ENCODE data around the gene NDUFS8. TPM values are rescaled to one million over a fixed set of nuclear protein-coding genes. Genes with fewer than 3 reads are reported as not detected.

NDUFS8 gene
- total RNA-seq, 2 experiments from 2014 or later = 109 to 126 TPM

- H3K9me3 Mint-ChIP-seq = no peaks in the 10 kb centered on the region
- H3K4me1 Mint-ChIP-seq = no peaks in the 10 kb centered on the region
- DNase-seq = no peak
- H3K4me3 Mint-ChIP-seq = no peak overlapping the region
- no peak overlapping the region for H3K27ac Mint-ChIP-seq
- H3K27me3 Mint-ChIP-seq = no peaks in the 10 kb centered on the region
- peaks cover 5% of the 10 kb centered on the region for H3K36me3 Mint-ChIP-seq
These were observed 27.3 kb downstream of the NDUFS8 start for GRCh38 chr11:68057807-68058206.

- no peak for DNase-seq
- H3K27me3 Mint-ChIP-seq = no peaks in the 10 kb centered on the region
- H3K9me3 Mint-ChIP-seq = no peaks in the 10 kb centered on the region
- no peak overlapping the region for H3K4me3 Mint-ChIP-seq
- H3K4me1 Mint-ChIP-seq = no peaks in the 10 kb centered on the region
- H3K36me3 Mint-ChIP-seq = peaks cover 10% of the 10 kb centered on the region
- H3K27ac Mint-ChIP-seq = no peak overlapping the region
These were observed 31.0 kb downstream of the NDUFS8 start for GRCh38 chr11:68061508-68061907.

DNA sequence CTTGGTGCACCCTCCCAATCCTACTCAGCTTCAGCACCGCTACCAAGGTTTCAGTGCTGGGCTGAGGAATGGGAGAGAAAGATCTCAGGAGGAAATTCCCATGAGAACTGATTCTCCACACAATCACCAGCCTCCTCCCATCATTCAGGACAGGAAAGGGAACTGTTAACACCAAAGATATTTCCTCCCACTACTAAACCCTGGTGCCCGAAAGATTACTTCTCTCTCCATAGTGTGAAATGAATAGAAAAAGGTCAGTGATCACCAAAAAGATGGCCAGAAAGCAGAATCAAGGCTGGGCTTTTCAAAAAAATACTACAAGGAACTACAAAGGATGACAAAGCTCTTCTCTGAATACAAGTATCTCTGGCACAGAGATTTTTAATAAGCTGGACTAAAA lies 34.4 kb downstream of the NDUFS8 start:
- Mint-ChIP-seq H3K4me3 (no peak overlapping the region), H3K9me3 (no peaks in the 10 kb centered on the region), H3K4me1 (no peaks in the 10 kb centered on the region), H3K27me3 (no peaks in the 10 kb centered on the region), H3K36me3 (peaks cover 15% of the 10 kb centered on the region), H3K27ac (no peak overlapping the region)
- no peak for DNase-seq

DNA sequence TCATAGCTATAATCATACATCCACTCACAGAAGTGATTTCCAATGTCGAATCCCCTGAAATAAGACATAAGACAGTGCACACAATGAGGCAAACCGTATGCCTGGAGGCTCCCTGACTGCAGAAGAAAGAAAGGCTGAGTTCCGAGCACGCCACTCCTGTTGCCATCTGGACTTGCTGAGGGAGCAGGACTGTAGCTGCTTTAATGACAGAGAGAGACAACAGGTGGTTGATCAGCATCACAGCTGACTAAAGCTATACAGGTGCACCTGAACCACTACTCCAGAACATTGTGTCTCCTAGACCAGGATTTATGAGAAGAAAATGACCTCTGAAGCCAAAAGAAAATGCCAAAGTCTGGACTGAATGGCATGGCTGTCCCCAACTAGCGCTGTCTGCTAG lies 35.4 kb downstream of the NDUFS8 start:
- DNase-seq = no peak
- Mint-ChIP-seq H3K9me3 (no peaks in the 10 kb centered on the region), H3K4me3 (no peak overlapping the region), H3K27me3 (no peaks in the 10 kb centered on the region), H3K4me1 (no peaks in the 10 kb centered on the region), H3K27ac (no peak overlapping the region), H3K36me3 (peaks cover 11% of the 10 kb centered on the region)

DNA sequence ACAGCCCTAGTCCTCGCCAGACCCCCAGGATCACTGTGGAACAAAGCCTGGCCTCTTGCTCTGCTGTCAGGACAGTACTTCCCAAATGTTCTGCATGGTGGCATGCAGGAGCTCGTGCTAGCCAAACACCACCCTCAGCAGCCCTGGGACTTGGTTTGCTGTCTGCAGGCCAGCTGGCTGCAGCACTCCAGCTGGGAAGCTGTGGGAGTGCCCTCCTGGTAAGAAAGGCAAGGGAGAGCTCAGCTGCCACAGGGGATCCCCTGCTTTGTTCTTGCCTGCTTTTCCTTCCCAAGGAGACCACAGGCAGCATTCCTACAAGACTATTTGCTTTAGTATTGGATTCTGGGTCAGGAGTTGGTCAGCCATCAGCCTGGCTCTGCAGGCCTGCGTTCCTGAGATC lies 36.3 kb downstream of the NDUFS8 start:
- Mint-ChIP-seq H3K9me3 (no peaks in the 10 kb centered on the region), H3K36me3 (peaks cover 9% of the 10 kb centered on the region), H3K4me3 (no peak overlapping the region), H3K27ac (no peak overlapping the region), H3K4me1 (no peaks in the 10 kb centered on the region), H3K27me3 (no peaks in the 10 kb centered on the region)
- no peak for DNase-seq

DNA sequence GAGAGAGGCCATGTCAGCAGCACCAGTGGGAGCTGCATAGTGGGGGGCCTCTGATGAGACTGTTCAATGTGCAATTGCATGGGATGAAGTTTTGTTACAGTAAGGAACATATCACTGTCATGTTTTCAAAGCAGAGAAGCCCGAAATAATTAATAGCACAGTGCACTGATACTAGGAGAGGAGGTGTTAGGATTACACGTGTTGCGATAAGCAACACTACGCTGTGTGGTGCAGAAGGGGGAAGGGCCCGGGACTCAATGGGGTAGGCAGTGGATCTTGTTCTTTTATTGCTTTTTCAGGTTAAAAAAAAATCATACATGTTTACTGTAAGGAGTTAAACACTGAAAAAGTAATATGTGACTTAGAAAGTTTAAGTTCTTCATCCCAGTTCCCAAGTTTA lies 37.5 kb downstream of the NDUFS8 start:
- Mint-ChIP-seq H3K27ac (no peak overlapping the region), H3K4me1 (no peaks in the 10 kb centered on the region), H3K4me3 (no peak overlapping the region), H3K27me3 (no peaks in the 10 kb centered on the region), H3K36me3 (peaks cover 9% of the 10 kb centered on the region), H3K9me3 (no peaks in the 10 kb centered on the region)
- DNase-seq = no peak

- Mint-ChIP-seq H3K27ac (no peak overlapping the region), H3K36me3 (peaks cover 4% of the 10 kb centered on the region), H3K4me1 (no peaks in the 10 kb centered on the region), H3K27me3 (no peaks in the 10 kb centered on the region), H3K9me3 (no peaks in the 10 kb centered on the region), H3K4me3 (no peak overlapping the region)
- DNase-seq = no peak
These were observed 41.0 kb downstream of the NDUFS8 start for GRCh38 chr11:68071281-68072048.

DNA sequence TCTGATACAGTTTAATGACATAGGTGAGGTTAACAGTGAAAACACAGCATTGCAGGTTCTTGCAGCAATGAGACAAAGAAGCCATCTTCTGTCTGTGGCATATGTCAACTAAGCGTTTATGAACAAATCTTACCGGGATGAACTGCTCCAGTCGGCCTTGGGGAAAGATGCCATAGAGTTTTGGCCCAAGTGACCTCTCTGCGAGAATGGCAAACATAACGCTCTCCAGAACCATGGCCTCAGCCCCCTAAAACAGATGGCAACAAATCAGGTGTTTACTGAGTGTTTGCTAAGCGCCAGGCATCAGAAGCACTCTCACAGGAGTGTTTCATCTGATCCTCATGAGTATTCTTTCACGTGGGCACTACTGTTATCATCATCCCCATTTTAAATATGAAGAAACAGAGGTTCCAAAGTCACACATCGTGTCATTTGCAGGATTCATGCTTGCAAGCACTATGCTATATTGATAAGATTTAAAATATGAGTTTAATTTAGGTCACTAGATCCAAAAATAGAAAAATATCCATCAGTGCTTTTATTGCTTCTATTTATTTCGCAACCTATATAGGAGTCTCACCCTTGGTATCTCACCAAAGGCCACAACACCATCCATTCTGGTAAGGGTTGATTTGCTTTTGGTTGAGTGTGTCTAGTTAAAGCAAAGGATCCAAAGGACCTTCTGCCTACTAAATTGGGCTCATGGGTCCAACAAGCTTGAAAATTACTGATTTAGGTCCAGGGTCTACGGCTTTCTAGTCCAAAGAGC lies 44.3 kb downstream of the NDUFS8 start:
- H3K4me1 Mint-ChIP-seq = no peaks in the 10 kb centered on the region

GRCh38 chr11:68076371-68077042 lies 46.0 kb downstream of the NDUFS8 start:
- Mint-ChIP-seq H3K4me1 (no peaks in the 10 kb centered on the region), H3K36me3 (no peaks in the 10 kb centered on the region), H3K4me3 (no peak overlapping the region), H3K27me3 (no peaks in the 10 kb centered on the region), H3K27ac (no peak overlapping the region), H3K9me3 (no peaks in the 10 kb centered on the region)
- no peak for DNase-seq

More for the DNA sequence above, 44.3 kb downstream of the NDUFS8 start:
- Mint-ChIP-seq H3K27ac (no peak overlapping the region), H3K9me3 (no peaks in the 10 kb centered on the region), H3K27me3 (no peaks in the 10 kb centered on the region), H3K4me3 (no peak overlapping the region), H3K36me3 (no peaks in the 10 kb centered on the region)
- DNase-seq = no peak

DNA sequence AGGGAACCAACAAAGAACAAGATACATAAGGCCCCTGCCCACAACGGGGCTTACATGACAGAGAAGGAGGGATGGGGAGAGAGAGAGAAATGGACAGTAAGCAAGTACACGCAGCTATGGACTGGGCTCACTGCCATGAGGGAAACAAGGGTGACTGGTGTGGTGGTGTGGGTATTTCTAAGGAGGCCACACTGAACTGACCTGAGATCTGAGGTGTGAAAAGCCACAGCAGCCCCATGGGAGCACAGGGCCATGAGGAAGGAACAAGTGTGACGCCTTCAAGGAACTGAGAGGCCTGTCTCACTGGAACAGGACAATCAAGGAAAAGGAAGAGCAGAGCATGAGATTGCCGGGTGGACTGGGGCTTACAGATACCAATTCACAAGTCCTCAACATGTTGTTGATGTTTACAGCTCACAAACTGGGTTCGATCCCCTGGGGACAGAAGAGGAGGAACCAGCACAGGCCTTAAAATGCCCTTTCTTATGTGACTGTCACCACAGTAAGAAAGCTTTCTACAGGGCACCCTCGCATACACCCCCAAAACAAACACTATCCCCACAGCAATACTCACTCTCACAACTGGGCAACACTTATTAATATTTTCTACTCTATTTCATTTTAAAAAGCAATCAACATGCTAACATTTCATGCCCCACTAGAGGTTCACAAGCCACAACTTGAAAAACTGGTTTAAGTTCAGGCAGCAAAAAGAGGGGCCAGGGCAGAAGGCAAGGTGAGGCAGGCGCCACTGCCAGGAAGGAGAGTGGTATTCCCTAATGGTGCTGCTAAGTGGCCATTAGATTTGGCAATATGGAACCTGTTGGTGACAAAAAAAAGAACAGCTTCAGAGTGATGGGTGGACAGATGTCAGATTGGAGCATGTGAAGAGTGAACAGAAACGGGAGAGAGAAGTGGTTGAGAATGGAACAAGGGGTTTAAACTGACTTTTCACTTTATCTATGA lies 47.4 kb downstream of the NDUFS8 start:
- H3K9me3 Mint-ChIP-seq = no peaks in the 10 kb centered on the region
- H3K4me1 Mint-ChIP-seq = no peaks in the 10 kb centered on the region
- no peaks in the 10 kb centered on the region for H3K27me3 Mint-ChIP-seq
- H3K4me3 Mint-ChIP-seq = no peak overlapping the region
- DNase-seq = no peak
- peak overlapping the region; percentile 13 for H3K27ac Mint-ChIP-seq
- no peaks in the 10 kb centered on the region for H3K36me3 Mint-ChIP-seq

GRCh38 chr11:68080860-68081259 lies 50.4 kb downstream of the NDUFS8 start:
- Mint-ChIP-seq H3K27ac (no peak overlapping the region), H3K4me1 (no peaks in the 10 kb centered on the region), H3K36me3 (no peaks in the 10 kb centered on the region), H3K27me3 (no peaks in the 10 kb centered on the region), H3K4me3 (no peak overlapping the region), H3K9me3 (no peaks in the 10 kb centered on the region)
- no peak for DNase-seq

DNA sequence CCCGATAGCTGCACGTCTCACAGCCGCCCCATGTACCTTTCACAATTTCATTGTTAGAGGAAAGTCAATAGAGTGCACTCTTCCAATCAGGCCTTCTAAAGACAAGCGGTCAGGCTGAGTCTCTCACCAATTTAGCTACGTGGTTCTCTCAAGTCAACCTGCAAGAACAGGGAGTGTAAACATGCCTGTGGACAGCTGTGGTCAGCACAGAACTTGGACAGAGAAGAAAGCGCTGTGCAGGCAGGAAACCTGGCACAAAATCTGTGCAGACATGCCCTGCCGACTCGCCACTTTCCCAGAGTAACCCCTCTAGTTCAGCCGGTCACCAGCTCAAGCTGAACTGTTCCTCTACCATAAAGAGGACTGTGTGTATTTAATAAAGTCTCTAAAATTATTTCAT lies 51.2 kb downstream of the NDUFS8 start:
- no peak overlapping the region for H3K4me3 Mint-ChIP-seq
- DNase-seq = no peak
- H3K4me1 Mint-ChIP-seq = no peaks in the 10 kb centered on the region
- no peak overlapping the region for H3K27ac Mint-ChIP-seq
- no peaks in the 10 kb centered on the region for H3K9me3 Mint-ChIP-seq
- no peaks in the 10 kb centered on the region for H3K36me3 Mint-ChIP-seq
- H3K27me3 Mint-ChIP-seq = no peaks in the 10 kb centered on the region

DNA sequence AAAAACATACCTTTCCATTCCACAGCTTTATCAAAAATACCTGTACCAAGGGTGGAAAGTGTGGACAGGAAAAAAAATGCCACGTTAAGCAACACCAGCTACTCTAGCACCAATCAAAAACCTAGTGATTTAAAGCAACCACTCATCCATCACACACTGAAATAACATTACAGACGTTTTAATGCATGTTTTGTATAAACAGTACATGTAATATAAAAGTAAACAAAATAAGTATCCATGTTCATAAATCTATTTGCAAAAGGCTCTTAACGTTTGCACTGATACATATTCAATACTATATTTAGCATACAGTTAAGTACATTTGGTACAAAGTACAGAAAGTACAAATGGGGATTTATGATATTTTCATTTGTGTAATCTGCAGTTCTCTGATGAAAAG lies 52.0 kb downstream of the NDUFS8 start:
- Mint-ChIP-seq H3K4me3 (no peak overlapping the region), H3K9me3 (no peaks in the 10 kb centered on the region), H3K36me3 (no peaks in the 10 kb centered on the region), H3K4me1 (no peaks in the 10 kb centered on the region), H3K27ac (no peak overlapping the region), H3K27me3 (no peaks in the 10 kb centered on the region)
- no peak for DNase-seq

- Mint-ChIP-seq H3K9me3 (no peaks in the 10 kb centered on the region), H3K4me1 (no peaks in the 10 kb centered on the region), H3K36me3 (no peaks in the 10 kb centered on the region), H3K27ac (no peak overlapping the region), H3K27me3 (no peaks in the 10 kb centered on the region), H3K4me3 (no peak overlapping the region)
- no peak for DNase-seq
These were observed 53.0 kb downstream of the NDUFS8 start for GRCh38 chr11:68083517-68083916.

Measured in activated naive CD8-positive, alpha-beta T cell treated with anti-CD3 and anti-CD28 coated beads for 36 hours (primary cell).